Osteocyte (in vitro differentiated cells): ENCODE results near the gene RGS3. TPM values are rescaled to one million over a fixed set of nuclear protein-coding genes. Genes with fewer than 3 reads are reported as not detected.

Experiments used
- DNase-seq: peaks from one replicate; pipeline ENCODE4 v3.0.0; 2021; ENCODE audit warnings: mixed read lengths; ENCODE audit not compliant: unreplicated experiment; ENCODE audit errors: extremely low spot score
- H3K27ac Mint-ChIP-seq: one replicate; pipeline ENCODE4 v1.8.0; 2021; ENCODE audit warnings: mild to moderate bottlenecking, mixed read lengths; ENCODE audit not compliant: unreplicated experiment
- H3K27me3 Mint-ChIP-seq: one replicate; pipeline ENCODE4 v1.8.0; 2021; ENCODE audit warnings: mixed read lengths; ENCODE audit not compliant: unreplicated experiment
- H3K36me3 Mint-ChIP-seq: one replicate; pipeline ENCODE4 v1.8.0; 2021; ENCODE audit warnings: mixed read lengths; ENCODE audit not compliant: unreplicated experiment
- H3K4me1 Mint-ChIP-seq: one replicate; pipeline ENCODE4 v1.8.0; 2021; ENCODE audit warnings: mixed read lengths; ENCODE audit not compliant: unreplicated experiment
- H3K4me3 Mint-ChIP-seq: one replicate; pipeline ENCODE4 v1.8.0; 2021; ENCODE audit warnings: mild to moderate bottlenecking, moderate library complexity, mixed read lengths; ENCODE audit not compliant: unreplicated experiment
- H3K9me3 Mint-ChIP-seq: one replicate; pipeline ENCODE4 v1.8.0; 2021; ENCODE audit warnings: mixed read lengths; ENCODE audit not compliant: unreplicated experiment
- total RNA-seq: library from RNA; stranded (reverse); gene quantifications from 2 replicates; pipeline ENCODE4 v1.2.1, GENCODE V29; 2021
- TF ChIP-seq, protein P1 (sequence below): fragments of 200-600 bp; sonication (generic); IDR thresholded peaks from 2 replicates; pipeline ENCODE4 v1.5.0; 2021; ENCODE audit warnings: antibody characterized with exemption, mild to moderate bottlenecking, moderate library complexity

The RGS3 gene
- total RNA-seq, 1 donor from 2014 or later: 67.8 TPM

DNA sequence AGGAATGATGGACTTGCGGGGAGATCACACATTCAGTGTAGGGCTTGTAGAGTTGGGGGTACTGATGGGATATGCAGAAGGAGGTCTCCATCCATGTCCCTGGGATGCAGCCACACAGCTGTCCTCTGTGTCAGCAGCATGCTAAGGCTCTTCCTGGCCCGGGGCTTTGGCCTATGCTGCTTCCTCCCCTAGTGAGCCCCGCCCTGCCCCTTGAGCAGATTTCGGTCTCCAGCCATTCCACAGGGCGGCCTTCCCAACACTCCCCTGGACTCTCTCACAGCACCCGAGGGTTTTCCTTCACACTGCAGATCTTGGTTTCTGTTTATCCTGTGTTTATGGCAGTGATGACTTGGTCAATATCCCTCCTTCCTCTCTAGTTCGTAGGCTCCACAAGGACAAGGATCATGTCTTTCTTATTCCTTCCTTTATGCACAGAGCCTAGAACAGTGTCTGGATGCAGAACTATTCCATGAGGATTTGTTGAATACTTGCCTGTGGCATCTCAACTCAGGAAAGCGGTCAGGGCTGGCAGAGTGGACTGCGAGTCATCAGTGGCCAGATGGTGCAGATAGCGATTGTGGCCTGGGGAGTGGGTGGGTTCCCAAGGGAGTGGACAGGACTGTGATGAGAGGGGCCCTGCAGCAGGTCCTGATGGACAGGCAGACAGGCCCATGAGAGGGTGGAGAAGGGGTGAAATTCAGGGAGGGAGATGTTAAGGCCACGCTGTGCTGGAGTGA, 114.2 kb downstream of the RGS3 start:
- TF ChIP-seq, protein P1, sequence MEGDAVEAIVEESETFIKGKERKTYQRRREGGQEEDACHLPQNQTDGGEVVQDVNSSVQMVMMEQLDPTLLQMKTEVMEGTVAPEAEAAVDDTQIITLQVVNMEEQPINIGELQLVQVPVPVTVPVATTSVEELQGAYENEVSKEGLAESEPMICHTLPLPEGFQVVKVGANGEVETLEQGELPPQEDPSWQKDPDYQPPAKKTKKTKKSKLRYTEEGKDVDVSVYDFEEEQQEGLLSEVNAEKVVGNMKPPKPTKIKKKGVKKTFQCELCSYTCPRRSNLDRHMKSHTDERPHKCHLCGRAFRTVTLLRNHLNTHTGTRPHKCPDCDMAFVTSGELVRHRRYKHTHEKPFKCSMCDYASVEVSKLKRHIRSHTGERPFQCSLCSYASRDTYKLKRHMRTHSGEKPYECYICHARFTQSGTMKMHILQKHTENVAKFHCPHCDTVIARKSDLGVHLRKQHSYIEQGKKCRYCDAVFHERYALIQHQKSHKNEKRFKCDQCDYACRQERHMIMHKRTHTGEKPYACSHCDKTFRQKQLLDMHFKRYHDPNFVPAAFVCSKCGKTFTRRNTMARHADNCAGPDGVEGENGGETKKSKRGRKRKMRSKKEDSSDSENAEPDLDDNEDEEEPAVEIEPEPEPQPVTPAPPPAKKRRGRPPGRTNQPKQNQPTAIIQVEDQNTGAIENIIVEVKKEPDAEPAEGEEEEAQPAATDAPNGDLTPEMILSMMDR: no peak
- H3K4me3 Mint-ChIP-seq: no peak overlapping the region
- H3K27ac Mint-ChIP-seq: peak overlapping the region; percentile 93
- no peaks in the 10 kb centered on the region for H3K27me3 Mint-ChIP-seq
- H3K9me3 Mint-ChIP-seq: no peaks in the 10 kb centered on the region
- no peak for DNase-seq
- H3K36me3 Mint-ChIP-seq: peaks cover 4% of the 10 kb centered on the region
- H3K4me1 Mint-ChIP-seq: peaks cover 80% of the 10 kb centered on the region

DNA sequence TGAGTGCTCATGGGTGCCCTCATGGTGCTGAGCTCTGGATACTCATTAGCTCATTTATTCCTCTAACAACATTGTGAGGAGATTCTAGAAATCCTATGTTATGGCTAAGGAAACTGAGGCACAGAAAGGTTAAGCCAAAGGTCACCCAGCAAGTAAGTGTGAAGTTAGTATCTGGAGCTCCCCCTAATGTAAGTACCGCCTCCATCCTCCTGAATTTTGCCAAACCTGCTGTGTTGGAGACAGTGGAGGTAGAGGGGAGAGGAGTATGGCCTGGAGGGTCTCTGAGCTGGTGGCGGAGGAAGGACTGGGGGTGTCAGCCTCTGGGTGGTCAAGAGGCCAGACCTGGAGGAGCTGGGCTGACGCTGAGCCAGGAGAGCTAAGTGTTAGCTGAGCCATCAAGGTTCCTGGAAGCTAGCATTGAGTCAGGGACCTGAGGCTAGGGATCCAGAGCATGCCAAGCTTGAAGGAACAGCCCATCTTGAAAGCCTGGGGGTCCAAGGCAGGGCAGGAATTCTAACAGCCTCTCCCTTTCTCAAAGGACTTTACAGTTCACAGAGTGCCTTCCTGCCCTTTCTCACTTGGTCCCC, 114.8 kb downstream of the RGS3 start:
- Mint-ChIP-seq H3K4me3 (no peak overlapping the region), H3K27me3 (no peaks in the 10 kb centered on the region), H3K36me3 (peaks cover 10% of the 10 kb centered on the region), H3K4me1 (peaks cover 83% of the 10 kb centered on the region), H3K27ac (peak overlapping the region; percentile 93), H3K9me3 (no peaks in the 10 kb centered on the region)
- DNase-seq: no peak
- TF ChIP-seq, protein P1: no peak

DNA sequence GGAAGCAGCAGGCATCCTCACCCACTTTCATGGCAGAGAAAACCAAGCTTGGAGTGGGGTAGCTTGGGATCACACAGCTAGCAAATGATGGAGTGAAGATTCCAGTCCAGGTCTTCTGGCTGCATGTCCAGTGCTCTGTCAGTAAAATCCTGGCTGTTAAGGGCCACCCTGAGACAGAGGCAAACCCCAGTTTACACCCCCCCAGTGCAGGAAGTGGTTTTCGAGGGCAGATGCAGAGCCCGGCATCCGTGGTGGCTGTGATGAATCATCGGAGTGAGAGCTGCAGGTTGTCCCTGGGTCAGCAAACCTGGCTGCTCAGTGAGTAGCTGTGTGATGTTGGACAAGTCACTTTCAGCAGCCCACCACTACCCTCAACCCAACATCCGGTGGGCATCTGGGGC, 115.4 kb downstream of the RGS3 start:
- Mint-ChIP-seq H3K9me3 (no peaks in the 10 kb centered on the region), H3K36me3 (peaks cover 13% of the 10 kb centered on the region), H3K27ac (peak overlapping the region; percentile 93), H3K27me3 (no peaks in the 10 kb centered on the region), H3K4me1 (peaks cover 83% of the 10 kb centered on the region), H3K4me3 (no peak overlapping the region)
- TF ChIP-seq, protein P1: no peak
- no peak for DNase-seq

DNA sequence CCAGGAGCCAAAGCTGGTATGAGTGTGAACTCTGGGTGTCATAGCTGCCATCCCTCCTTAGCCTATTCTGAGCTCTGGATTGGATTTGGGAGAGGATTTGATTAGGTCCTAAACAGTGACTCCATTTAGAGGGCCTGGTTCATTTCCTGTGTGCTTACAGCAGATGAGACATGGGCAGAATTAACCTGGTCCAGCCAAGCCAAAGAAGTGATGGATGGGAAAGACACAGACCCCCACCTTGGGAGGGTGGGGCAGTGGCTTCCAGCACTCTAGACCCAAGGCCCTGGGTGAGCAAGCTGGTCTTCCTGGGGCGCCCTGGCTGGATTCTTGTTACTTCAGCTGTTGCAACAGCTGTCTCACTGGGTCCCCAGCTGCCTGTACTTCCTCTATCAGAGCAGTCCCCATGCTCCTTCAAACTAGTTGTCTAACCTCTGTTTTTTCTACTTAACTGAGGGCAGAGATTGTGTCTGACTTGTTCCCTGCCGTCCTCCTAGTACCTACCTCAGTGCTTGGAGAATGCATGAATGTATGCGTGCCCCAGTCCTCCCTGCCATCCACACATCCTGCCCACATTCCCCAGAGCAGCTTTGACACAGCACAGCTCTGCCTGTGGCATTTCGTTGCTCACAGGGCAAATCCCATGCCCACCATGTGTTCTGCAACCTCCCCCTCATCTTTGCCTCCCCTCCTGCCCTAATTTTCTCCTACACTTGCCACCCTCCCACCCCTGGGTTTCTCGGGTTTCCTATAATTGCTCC, 115.9 kb downstream of the RGS3 start:
- Mint-ChIP-seq H3K4me3 (peak overlapping the region; percentile 1), H3K27me3 (no peaks in the 10 kb centered on the region), H3K27ac (peak overlapping the region; percentile 93), H3K9me3 (no peaks in the 10 kb centered on the region), H3K36me3 (peaks cover 17% of the 10 kb centered on the region), H3K4me1 (peaks cover 77% of the 10 kb centered on the region)
- no peak for DNase-seq
- TF ChIP-seq, protein P1: no peak
